Transverse colon (tissue), 4 donors: ENCODE measurements around the gene FBN2. TPM values are rescaled to one million over a fixed set of nuclear protein-coding genes. Genes with fewer than 3 reads are reported as not detected.

ENCODE experiments used
- DNase-seq: peaks from one replicate; pipeline ENCODE4 v3.0.0-alpha.2; 2019
- H3K27ac ChIP-seq, 4 donors: fragments of 200-600 bp; sonication (generic); 2 replicates each; pipeline ENCODE4 v1.5.1; 2016 to 2018; ENCODE audit warnings: inconsistent platforms in 4 of 4
- H3K27me3 ChIP-seq: fragments of 200-600 bp; sonication (generic); 2 replicates; pipeline ENCODE4 v1.5.1; 2017; ENCODE audit warnings: inconsistent platforms
- H3K36me3 ChIP-seq, 4 donors: fragments of 200-600 bp; sonication (generic); 2 replicates each; pipeline ENCODE4 v1.5.1; 2017 to 2019; ENCODE audit warnings: inconsistent platforms in 4 of 4
- H3K4me1 ChIP-seq, 4 donors: fragments of 200-600 bp; sonication (generic); 2 replicates each; pipeline ENCODE4 v1.5.1; 2017 to 2020; ENCODE audit warnings: inconsistent platforms in 4 of 4
- H3K4me3 ChIP-seq, 4 donors: fragments of 200-600 bp; sonication (generic); 1 replicate in 1 of 4; 2 replicates in 3 of 4; pipeline versions ENCODE4 v1.5.1 to v1.6.1; 2017 to 2019; ENCODE audit warnings: inconsistent platforms in 4 of 4
- H3K9me3 ChIP-seq, 2 donors: fragments of 200-600 bp; sonication (generic); 2 replicates each; pipeline ENCODE4 v1.5.1; 2017 to 2019; ENCODE audit warnings: inconsistent platforms in 2 of 2
- EP300 ChIP-seq: sonication (generic); formaldehyde crosslinking; IDR thresholded peaks from one replicate; pipeline ENCODE4 v1.6.1; 2017; ENCODE audit warnings: antibody characterized with exemption, low read depth
- POLR2A ChIP-seq: fragments of 450-650 bp; IDR thresholded peaks from one replicate; pipeline ENCODE4 v1.6.1; 2016; ENCODE audit warnings: antibody characterized with exemption, mild to moderate bottlenecking, moderate library complexity
- POLR2AphosphoS5 ChIP-seq, 3 donors: sonication (generic); formaldehyde crosslinking; IDR thresholded peaks; one replicate each; pipeline ENCODE4 v1.6.1; 2016; ENCODE audit warnings: antibody characterized with exemption in 3 of 3
- WGBS, 2 donors: methylation state at CpG; one replicate each; pipeline ENCODE4 v1.1.5; 2018; ENCODE audit warnings: low coverage in 1 of 2; 5-methylcytosine and 5-hydroxymethylcytosine counted together
- in situ Hi-C, 4 donors: fragments of 200-750 bp; cut with MboI; loops; one replicate each; pipeline versions ENCODE4 v1.15.0 to v1.15.1; 2017; ENCODE audit warnings: low sequenced_read_pairs in 3 of 4, low pct_ligation_motif_present in 1 of 4, low pct_unique_long_range_greater_than_20kb in 1 of 4
- intact Hi-C: fragments of 100-400 bp; cut with DNase I; formaldehyde crosslinking; loops from one replicate; pipeline ENCODE4 v1.15.1; 2023; ENCODE audit warnings: low total_unique reads
- total RNA-seq, 4 donors: library from RNA; depleted of rRNA; stranded (reverse); fragments of >200 nt; gene quantifications; one replicate each; pipeline ENCODE4 v1.1.0, GENCODE V29; 2016
- TF ChIP-seq, protein P1 (sequence below), 5 experiments: fragments of 200-600 bp in 3 of 5; fragments of 450-650 bp in 2 of 5; sonication (generic) in 3 of 5; IDR thresholded peaks; 1 replicate in 2 of 5; 2 replicates in 3 of 5; pipeline ENCODE4 v1.5.1; 2016 to 2017; ENCODE audit warnings: antibody characterized with exemption in 5 of 5, inconsistent platforms in 3 of 5, mild to moderate bottlenecking in 2 of 5, moderate library complexity in 1 of 5

Gene FBN2
- total RNA-seq, 4 donors from 2014 or later = 0.79 to 16.1 (median 2.6) TPM

DNA sequence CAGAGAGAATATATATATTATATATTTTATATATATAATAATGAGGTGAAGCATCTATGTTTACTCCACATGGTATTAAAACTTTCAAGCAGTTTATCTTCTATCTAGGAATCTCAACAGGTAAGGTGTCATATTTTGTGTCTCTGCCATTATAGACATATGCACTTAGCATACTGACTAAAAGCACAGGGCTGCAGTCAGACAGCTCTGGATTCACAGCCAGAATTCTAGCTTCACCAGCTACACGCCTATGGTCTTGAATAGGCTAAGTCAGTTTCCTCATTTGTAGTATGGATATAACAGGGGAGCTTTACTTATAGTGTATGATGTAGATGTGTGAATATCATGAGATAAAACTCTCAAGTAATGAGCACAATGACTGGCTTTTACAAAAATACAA, 57.9 kb downstream of the FBN2 start:
- Histone ChIP-seq H3K4me3 (no peak overlapping the region), H3K4me1 (no peaks in the 10 kb centered on the region), H3K9me3 (no peaks in the 10 kb centered on the region), H3K27me3 (peaks cover 7% of the 10 kb centered on the region), H3K27ac (no peak overlapping the region), H3K36me3 (no peaks in the 10 kb centered on the region)
- TF ChIP-seq, protein P1, sequence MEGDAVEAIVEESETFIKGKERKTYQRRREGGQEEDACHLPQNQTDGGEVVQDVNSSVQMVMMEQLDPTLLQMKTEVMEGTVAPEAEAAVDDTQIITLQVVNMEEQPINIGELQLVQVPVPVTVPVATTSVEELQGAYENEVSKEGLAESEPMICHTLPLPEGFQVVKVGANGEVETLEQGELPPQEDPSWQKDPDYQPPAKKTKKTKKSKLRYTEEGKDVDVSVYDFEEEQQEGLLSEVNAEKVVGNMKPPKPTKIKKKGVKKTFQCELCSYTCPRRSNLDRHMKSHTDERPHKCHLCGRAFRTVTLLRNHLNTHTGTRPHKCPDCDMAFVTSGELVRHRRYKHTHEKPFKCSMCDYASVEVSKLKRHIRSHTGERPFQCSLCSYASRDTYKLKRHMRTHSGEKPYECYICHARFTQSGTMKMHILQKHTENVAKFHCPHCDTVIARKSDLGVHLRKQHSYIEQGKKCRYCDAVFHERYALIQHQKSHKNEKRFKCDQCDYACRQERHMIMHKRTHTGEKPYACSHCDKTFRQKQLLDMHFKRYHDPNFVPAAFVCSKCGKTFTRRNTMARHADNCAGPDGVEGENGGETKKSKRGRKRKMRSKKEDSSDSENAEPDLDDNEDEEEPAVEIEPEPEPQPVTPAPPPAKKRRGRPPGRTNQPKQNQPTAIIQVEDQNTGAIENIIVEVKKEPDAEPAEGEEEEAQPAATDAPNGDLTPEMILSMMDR (IDR thresholded peaks at IDR 0.05) = no peak
- TF ChIP-seq POLR2A = no peak
- no peak for TF ChIP-seq EP300
- TF ChIP-seq POLR2AphosphoS5 (IDR thresholded peaks at IDR 0.05) = no peak
- in situ Hi-C loops = no loop called here
- intact Hi-C loops = no loop called here
- no peak for DNase-seq
- 79 to 100% methylated on average over 1 of the region's 1 CpG for WGBS, 2 donors

DNA sequence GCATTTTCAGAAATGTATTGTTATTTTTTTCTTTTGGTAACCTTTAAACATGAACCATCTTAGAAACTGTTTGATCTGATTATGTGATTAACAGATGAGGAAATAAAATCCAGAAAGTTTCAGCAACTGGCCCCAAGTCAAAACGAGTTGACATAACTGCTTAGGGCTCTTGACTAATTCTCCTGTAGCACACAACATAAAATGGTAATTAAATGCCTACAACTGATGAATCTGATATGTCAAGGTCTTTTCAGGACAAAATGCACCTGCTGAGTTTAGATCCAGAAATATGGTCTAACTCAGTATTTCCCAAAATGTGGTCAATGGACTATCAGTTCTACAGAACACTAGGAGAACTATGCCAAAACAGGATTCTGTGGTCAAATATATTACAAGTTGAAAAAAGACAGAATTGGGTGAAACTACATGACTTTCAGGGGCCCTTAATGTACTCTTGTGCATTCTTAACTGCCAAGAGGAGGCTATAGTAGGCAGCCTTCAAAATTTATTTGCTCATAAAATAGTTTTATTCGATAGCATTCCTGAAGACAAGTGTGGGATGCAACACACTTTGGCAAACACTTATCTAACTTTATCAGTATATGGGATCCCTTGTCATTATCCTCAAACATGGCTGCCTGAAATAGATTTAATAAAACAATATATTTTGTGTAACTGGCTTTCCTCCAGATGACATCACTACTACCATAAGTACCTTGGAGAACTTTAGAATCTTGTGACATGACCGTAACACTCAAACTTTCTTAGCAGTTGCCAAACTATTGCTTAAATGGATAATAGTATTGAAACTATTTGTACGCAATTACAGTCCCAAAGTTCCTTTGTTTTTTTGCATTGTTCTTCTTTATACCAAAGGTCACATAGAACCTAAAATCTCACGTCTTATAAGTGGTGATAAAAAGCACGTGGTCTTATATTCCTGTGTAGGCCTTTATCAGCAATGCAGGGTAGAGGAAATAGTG, 59.4 kb downstream of the FBN2 start:
- intact Hi-C loops = no loop called here
- Histone ChIP-seq H3K27me3 (peaks cover 7% of the 10 kb centered on the region), H3K36me3 (no peaks in the 10 kb centered on the region), H3K9me3 (no peaks in the 10 kb centered on the region), H3K27ac (no peak overlapping the region), H3K4me1 (no peaks in the 10 kb centered on the region), H3K4me3 (no peak overlapping the region)
- in situ Hi-C loops = no loop called here
- 56 to 62% methylated on average over 6 of the region's 6 CpGs for WGBS, 2 donors
- no peak for DNase-seq
- no peak for TF ChIP-seq EP300
- TF ChIP-seq POLR2A = no peak
- no peak for TF ChIP-seq POLR2AphosphoS5 (IDR thresholded peaks at IDR 0.05)
- TF ChIP-seq, protein P1 (IDR thresholded peaks at IDR 0.05) = no peak

DNA sequence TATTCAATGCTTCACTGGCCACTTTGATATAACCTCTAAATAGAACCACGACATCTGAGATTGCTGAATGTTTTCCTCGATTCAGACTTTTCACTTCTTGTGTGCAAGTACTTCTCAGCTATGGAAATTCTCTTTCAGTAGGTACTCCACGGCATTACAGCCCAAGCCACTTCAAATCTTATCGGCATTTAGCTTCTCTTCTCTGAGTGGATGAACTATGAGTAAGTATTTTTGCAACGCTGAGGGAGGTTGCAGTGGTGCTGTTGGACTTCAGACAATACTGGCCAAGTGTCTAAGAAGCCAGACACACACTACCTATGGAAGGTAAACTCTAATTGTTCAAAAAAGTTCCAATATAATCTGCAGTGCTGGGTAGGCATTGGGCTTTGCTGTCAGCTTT, 60.1 kb downstream of the FBN2 start:
- Histone ChIP-seq H3K4me3 (no peak overlapping the region), H3K27ac (no peak overlapping the region), H3K36me3 (no peaks in the 10 kb centered on the region), H3K4me1 (no peaks in the 10 kb centered on the region), H3K9me3 (no peaks in the 10 kb centered on the region), H3K27me3 (peaks cover 7% of the 10 kb centered on the region)
- TF ChIP-seq, protein P1 (IDR thresholded peaks at IDR 0.05) = no peak
- no peak for TF ChIP-seq POLR2AphosphoS5 (IDR thresholded peaks at IDR 0.05)
- no peak for TF ChIP-seq POLR2A
- no peak for TF ChIP-seq EP300
- 58 to 62% methylated on average over 2 to 5 of the region's 5 CpGs for WGBS, 2 donors
- DNase-seq = no peak
- intact Hi-C loops = no loop called here
- in situ Hi-C loops = no loop called here

DNA sequence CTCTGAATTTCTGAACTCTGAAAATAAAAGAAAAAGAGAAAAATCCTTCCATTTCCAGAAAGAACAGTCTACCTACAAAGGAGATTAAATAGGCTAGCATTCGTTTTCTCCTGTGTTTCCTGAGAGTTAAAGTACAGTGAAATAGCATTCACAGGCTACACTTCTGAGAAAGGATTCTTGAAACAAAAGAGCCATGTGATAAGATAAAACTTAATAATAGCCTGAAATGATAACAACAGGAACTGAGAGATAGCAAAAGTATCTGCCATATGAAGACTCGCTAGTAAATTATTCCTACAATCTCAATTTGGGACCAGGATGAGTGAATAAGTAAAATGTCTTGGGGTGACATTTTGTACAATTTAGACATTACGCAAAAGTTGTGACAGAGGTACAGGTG, 62.4 kb downstream of the FBN2 start:
- in situ Hi-C loops (no loop called here), intact Hi-C loops (no loop called here)
- H3K4me1 ChIP-seq = no peaks in the 10 kb centered on the region
- no peaks in the 10 kb centered on the region for H3K36me3 ChIP-seq
- H3K27me3 ChIP-seq = peaks cover 7% of the 10 kb centered on the region
- 74 to 76% methylated on average over 3 of the region's 3 CpGs for WGBS, 2 donors
- no peaks in the 10 kb centered on the region for H3K9me3 ChIP-seq
- TF ChIP-seq, protein P1 (IDR thresholded peaks at IDR 0.05) = no peak
- no peak for TF ChIP-seq POLR2A
- no peak for TF ChIP-seq EP300
- no peak for TF ChIP-seq POLR2AphosphoS5 (IDR thresholded peaks at IDR 0.05)
- no peak overlapping the region for H3K27ac ChIP-seq
- no peak for DNase-seq
- no peak overlapping the region for H3K4me3 ChIP-seq
